Measurements from ENCODE around the gene DYNLL1.
A peak's percentile ranks its signal among the peaks of the same experiment; 100 is the strongest.
"Not testable (repeated sequence)": the region's sequence is repeated elsewhere in the genome, so short reads cannot be mapped to it uniquely, and the experiment has no call there.

DYNLL1 gene

DNA sequence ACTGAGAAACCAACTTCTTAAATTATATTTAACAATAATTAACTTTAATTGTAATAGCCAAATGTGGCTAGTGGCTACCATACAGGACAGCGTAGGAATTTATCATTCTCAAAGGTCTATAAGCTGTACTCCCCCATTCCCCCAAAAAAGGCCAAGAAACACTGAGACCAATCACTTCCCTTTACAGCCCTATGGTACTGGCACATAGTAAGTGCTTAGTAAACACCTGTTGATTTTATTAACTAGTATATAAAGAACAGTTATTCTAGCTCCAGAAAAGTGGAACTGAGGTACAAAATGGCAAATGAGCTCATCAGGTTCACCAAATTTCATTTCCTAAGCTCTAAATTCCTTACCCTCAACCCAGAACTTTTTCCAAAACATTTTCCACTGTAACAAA is 20.3 kb upstream of the DYNLL1 start:
- no peak for DNase-seq

GRCh38 chr12:120479458-120479857 is 16.5 kb upstream of the DYNLL1 start:
- no peak for DNase-seq

DNA sequence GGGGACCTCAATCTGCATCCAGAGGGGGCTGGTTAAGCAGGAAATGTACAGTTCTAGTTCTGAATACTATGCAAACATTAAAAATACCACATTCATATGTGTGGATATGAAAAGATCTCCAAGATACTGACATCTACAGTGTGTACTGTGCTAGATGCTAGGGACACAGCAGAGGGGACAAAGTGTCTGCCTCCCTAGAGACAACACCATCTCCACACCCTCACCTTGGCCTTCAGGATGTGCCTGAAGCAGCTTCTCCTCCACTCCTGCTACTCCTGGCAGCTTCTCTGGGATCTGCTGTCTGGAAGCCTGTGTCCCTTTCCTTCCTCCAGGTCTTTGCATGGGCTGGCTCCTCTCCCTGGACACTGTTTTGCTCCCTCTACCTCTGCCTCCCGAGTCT is 15.7 kb upstream of the DYNLL1 start:
- no peak for DNase-seq

- DNase-seq: no peak
These were observed 14.7 kb upstream of the DYNLL1 start for GRCh38 chr12:120481022-120481767.

- no peak for DNase-seq
These were observed 12.3 kb upstream of the DYNLL1 start for GRCh38 chr12:120483621-120484020.

- no peak for DNase-seq
These were observed 9.7 kb upstream of the DYNLL1 start for GRCh38 chr12:120485961-120486881.

DNA sequence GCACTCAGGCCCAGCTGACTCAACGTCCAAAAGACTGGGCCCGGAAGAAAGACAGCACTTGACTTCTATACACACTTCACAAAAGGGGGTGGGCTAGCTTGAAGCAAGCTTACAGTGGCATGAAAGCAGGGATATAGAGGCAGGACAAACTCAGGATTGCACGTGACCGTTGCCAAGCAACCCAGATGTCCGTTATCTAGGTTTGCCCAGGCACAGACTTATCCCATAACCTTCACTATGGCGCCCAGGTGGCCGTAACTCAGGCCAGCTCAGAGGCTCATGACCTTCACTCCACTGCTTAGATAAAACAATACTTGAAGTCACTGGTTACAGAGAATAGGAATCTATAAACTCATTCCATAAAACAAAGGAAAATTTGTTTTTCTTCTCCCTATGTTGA is 8.4 kb upstream of the DYNLL1 start:
- not testable (repeated sequence) for DNase-seq

DNA sequence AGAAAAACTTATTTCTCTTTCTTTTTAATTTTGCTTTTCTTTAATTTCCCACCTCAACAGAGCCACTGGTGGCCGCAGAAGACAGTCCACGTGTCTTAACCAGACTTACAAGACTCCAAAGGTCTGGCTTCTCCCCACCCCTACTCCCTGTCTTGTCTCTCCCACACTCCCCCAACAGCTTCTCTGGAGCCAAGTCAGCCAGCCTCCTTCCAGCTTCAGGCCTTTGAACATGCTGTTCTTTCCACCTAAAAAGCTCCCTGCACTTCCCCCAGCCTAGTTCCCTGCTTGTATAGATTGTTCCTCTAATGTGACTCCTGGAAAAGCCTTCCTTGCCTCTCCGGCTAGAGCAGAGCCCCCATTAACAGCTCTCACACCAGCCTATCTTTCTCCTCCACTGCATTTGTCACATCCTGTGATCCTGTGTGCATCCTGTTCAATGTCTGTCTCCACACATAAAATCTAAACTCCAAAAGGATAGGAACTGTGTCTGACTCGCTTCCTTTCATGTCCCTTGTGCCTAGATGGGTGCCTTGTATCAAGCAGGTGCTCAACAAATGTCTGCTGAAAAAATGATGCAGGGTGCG is 7.8 kb upstream of the DYNLL1 start:
- no peak for DNase-seq

GRCh38 chr12:120489018-120489417 is 6.9 kb upstream of the DYNLL1 start:
- DNase-seq: peak in 1 of 2 experiments; percentile 39

DNA sequence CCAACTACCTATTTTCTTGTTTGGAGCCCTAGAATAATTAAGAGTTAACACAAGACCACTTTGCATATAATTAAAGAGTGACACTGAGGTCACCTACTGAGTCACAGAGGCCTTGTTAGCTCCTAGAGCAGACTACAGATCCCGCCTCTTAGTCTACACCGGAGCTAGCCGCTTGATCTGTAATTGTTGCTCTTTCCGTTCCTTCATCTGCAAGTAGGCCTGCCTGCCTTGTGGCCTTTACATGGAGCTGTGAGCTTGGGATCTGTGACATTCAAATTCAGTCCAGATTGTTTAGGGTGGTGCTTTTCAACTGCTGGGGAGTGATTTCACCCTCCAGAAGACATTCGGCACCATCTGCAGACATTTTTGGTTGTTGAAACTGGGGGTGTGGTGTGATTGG is 5.6 kb upstream of the DYNLL1 start:
- DNase-seq: no peak

GRCh38 chr12:120490833-120491512 is 4.9 kb upstream of the DYNLL1 start:
- DNase-seq: peak in 1 of 2 experiments; percentile 13

DNA sequence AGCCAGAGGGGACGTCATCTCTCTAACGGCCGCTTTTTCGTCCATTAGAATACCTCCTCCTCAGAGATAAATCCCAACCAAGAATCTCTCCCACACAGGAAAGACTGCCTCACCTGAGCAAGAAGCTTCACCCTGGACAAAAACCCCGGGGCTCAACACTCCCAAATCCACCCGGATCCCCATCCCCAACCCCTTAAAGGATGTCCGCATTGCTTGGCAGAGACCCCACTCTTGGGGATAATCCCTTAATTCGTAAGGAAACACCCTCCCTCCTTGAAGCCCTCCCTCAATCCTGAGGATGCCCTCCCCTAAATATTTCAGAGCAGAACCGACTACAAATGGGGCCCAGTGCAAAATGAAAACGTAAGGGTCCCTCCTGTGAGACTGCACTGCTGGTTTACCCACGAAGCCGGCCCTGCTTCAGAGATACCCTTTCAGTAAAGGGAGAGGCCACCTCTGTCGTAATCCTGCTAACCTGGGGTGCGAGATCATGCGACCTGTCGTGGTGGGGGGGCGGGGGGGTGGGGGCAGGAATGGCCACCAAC is 655 bp upstream of the DYNLL1 start:
- DNase-seq: no peak

- peak in 1 of 2 experiments; percentile 48 for DNase-seq
These were observed 764 bp downstream of the DYNLL1 start for GRCh38 chr12:120496413-120497340.

DNA sequence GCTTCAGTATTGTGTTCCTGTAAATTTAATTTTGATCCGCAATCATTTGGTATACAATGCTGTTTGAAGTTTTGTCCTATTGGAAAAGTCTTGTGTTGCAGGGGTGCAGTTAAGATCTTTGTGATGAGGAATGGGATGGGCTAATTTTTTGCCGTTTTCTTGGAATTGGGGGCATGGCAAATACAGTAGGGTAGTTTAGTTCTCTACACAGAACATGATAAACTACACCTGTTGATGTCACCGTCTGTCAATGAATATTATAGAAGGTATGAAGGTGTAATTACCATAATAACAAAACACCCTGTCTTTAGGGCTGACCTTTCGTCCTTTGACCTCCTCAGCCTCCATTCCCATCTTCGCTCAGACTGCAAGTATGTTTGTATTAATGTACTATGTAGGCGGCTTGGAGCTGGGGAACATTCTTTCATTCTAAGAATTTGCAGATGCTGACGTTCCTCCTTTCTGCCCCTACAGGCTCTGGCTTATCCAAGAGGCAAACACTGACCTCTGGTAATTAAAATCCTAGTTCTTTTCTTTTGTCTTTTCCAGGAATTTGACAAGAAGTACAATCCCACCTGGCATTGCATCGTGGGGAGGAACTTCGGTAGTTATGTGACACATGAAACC is 1.7 kb downstream of the DYNLL1 start:
- no peak for DNase-seq

DNA sequence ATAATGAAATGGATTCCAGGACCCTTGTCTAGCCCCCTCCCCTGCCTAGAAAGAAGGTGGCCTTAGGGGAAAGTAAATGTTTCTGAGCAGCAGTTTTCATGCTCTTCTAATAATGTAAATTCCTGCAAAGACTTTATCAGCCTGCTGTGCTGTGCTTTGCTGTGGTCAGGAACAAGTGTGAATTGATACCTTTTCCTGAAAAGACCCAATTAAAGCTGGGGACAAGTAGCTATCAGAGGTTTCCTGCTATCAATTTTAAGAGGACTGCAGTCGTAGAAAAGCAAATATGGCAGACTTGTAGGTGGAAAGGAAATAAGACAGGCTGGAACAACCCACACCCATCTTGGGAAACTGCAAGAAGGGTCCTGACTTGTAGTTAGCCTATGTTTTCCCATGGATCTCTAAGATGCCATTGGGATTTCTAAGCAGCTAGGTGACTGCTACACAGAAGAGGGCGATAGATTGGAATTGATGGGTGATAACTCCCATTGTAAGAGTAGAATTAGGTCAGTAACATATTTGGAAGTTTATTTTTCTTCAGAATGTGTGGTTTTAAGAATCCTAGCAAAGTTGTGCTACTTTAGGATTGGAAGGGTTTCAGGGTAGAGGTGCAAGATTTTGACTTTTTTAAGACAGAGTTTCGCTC is 3.1 kb downstream of the DYNLL1 start:
- DNase-seq: no peak

GRCh38 chr12:120500581-120500980 is 4.7 kb downstream of the DYNLL1 start:
- no peak for DNase-seq

DNA sequence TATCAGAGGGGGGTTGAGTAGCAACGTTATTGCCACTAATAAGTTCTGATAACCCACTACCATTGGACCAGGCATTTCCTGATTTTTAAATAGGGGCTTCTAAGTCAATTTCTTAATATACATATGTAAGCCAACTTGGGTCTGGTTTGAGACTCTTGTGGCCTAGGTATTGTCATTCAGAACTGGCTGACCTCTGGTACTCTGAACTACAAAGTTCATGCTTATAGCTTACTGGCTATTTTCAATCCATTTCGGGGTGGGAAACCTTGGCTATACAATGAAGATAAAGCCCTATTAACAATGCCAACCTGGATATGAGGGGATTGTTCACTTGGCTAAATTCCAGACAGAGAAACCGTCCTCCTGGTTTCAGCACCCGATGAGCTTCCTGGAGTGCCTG is 8.7 kb downstream of the DYNLL1 start:
- DNase-seq: no peak

DNA sequence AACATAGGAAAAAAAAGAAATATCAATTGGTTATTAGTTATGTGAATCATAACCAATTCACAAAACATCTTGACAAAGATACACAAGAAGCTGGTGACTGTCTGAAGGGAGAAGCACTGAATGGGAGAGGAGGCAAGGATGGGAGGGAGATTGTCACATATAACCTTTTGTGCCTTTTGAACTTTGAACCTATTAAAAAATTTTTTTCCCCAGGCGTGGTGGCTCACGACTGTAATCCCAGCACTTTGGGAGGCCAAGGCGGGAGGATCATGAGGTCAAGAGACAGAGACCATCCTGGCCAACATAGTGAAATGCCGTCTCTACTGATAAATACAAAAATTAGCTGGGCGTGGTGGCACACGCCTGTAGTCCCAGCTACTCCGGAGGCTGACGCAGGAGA is 12.6 kb downstream of the DYNLL1 start:
- no peak for DNase-seq

GRCh38 chr12:120514002-120514401 is 18.1 kb downstream of the DYNLL1 start:
- DNase-seq: no peak

- DNase-seq: no peak
These were observed 19.6 kb downstream of the DYNLL1 start for GRCh38 chr12:120515496-120515895.

DNA sequence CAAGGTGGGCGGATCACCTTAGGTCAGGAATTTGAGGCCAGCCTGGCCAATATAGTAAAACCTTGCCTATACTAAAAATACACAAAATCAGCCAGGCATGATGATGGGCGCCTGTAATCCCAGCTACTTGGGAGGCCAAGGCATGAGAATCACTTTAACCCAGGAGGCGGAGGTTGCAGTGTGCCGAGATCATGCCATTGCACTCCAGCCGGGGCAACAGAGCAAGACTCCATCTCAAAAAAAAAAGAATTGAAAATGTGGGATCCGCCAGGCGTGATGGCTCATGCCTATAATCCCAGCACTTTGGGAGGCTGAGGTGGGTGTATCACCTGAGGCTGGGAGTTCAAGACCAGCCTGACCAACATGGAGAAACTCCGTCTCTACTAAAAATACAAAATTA is 23.4 kb downstream of the DYNLL1 start:
- DNase-seq: not testable (repeated sequence)

Measured in NCI-H446 (cell line).